ENCODE data around the gene JCAD.

Gene JCAD

DNA sequence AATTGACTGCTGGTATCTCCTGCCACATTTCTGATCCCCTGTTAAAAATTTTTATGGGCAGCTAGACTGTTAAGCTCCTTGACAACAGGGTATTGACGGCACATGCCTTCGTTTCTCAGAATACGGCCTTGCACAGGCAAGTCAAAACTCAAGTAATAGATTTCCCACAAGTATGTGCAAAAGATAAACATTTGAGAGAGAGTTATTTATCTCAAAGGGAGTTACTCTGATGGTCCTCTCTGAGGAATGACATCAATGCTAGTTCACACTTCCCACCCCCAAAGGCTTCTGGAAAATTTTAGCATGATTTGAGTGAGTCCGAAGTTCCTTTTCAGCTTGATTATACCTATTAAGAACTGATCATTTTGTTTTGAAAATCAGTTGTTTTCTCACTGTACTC, 71.9 kb downstream of the JCAD start:
- Histone ChIP-seq H4K12ac (ENCODE audit: low read depth, low read length) (no peak overlapping the region), H3K18ac (ENCODE audit: low read length) (no peak overlapping the region), H3K14ac (ENCODE audit: low read length) (no peak overlapping the region), H3K36me3 (ENCODE audit: control insufficient read depth in 1 of 2, insufficient read depth in 2 of 2, low read length in 2 of 2) (no peaks in the 10 kb centered on the region), H3K9ac (ENCODE audit: low read length) (no peak overlapping the region), H3K27ac (ENCODE audit: low read depth, low read length) (no peak overlapping the region), H3K4ac (ENCODE audit: low read depth, low read length) (no peak overlapping the region), H4K91ac (ENCODE audit: low read depth, low read length) (no peak overlapping the region), H3K4me1 (ENCODE audit: control insufficient read depth in 1 of 2, insufficient read depth in 2 of 2, low read length in 2 of 2) (no peaks in the 10 kb centered on the region), H3K79me1 (ENCODE audit: low read length) (no peaks in the 10 kb centered on the region), H3K4me2 (ENCODE audit: low read length) (no peak overlapping the region), H2BK12ac (ENCODE audit: low read length) (no peak overlapping the region), H2BK5ac (ENCODE audit: low read depth, low read length, poor library complexity) (no peak overlapping the region), H3K27me3 (ENCODE audit: insufficient read depth, low read length) (no peaks in the 10 kb centered on the region), H4K8ac (ENCODE audit: low read depth, low read length) (no peak overlapping the region), H2BK120ac (ENCODE audit: insufficient read depth, low read length, poor library complexity) (no peak overlapping the region), H3K4me3 (ENCODE audit: low read depth, low read length) (no peak overlapping the region), H3K23ac (ENCODE audit: low read length) (no peak overlapping the region), H3K9me3 (ENCODE audit: insufficient read depth, low read depth, low read length) (peaks cover 2% of the 10 kb centered on the region), H2AFZ (ENCODE audit: insufficient read depth, low read length, poor library complexity) (no peak overlapping the region), H2AK5ac (ENCODE audit: low read length) (no peak overlapping the region), H3K79me2 (ENCODE audit: control insufficient read depth, insufficient read depth, low read length, poor library complexity) (no peaks in the 10 kb centered on the region)
- DNase-seq, result no peak
- no CpG with 5 or more reads among the region's 4 CpGs for WGBS (ENCODE audit: extremely low coverage, insufficient coverage, insufficient read length)

DNA sequence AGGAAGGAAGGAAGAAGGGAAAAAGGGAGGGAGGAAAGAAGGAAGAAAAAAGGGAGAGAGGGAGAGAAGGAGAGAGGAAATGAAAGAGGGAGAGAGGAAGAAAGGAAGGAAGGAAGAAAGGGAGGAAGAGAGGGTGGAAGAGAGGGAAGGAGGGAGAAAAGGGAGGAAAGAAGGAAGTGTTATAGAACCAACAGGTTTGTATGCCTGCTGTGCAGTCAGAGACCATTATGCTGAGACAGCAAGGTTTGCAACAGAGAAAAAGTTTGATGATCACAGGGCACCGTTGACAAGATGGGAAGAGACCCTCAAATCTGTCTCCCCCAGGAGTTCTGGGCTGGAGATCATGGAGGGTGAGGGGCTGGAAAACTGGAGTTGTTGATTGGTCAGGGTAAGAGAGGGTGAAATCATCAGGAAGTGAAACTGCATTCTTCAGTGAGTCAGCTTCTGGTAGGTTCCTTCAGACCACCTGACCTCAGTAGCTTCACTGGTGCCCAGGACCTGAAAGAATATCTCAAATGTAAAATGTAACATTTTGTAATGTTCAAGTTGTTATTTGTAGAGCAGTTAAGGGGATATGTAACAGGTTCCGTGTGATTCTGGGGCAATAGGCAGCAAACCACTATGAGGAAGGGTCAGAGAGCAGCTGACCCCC, 76.3 kb downstream of the JCAD start:
- no peak overlapping the region for H3K4ac ChIP-seq (ENCODE audit: low read depth, low read length)
- no peak overlapping the region for H2BK12ac ChIP-seq (ENCODE audit: low read length)
- WGBS (ENCODE audit: extremely low coverage, insufficient coverage, insufficient read length), result no CpG with 5 or more reads among the region's 2 CpGs
- no peak overlapping the region for H3K14ac ChIP-seq (ENCODE audit: low read length)
- H3K9ac ChIP-seq (ENCODE audit: low read length), result no peak overlapping the region
- no peak overlapping the region for H3K18ac ChIP-seq (ENCODE audit: low read length)
- no peak overlapping the region for H3K23ac ChIP-seq (ENCODE audit: low read length)
- H2AFZ ChIP-seq (ENCODE audit: insufficient read depth, low read length, poor library complexity), result no peak overlapping the region
- no peak overlapping the region for H2BK120ac ChIP-seq (ENCODE audit: insufficient read depth, low read length, poor library complexity)
- no peaks in the 10 kb centered on the region for H3K4me1 ChIP-seq (ENCODE audit: control insufficient read depth in 1 of 2, insufficient read depth in 2 of 2, low read length in 2 of 2)
- no peak overlapping the region for H4K91ac ChIP-seq (ENCODE audit: low read depth, low read length)
- H4K8ac ChIP-seq (ENCODE audit: low read depth, low read length), result no peak overlapping the region
- H2AK5ac ChIP-seq (ENCODE audit: low read length), result no peak overlapping the region
- no peak overlapping the region for H3K4me2 ChIP-seq (ENCODE audit: low read length)
- DNase-seq, result no peak
- H3K27me3 ChIP-seq (ENCODE audit: insufficient read depth, low read length), result no peaks in the 10 kb centered on the region
- H3K79me1 ChIP-seq (ENCODE audit: low read length), result no peaks in the 10 kb centered on the region
- H2BK5ac ChIP-seq (ENCODE audit: low read depth, low read length, poor library complexity), result no peak overlapping the region
- no peak overlapping the region for H3K4me3 ChIP-seq (ENCODE audit: low read depth, low read length)
- peaks cover 4% of the 10 kb centered on the region for H3K9me3 ChIP-seq (ENCODE audit: insufficient read depth, low read depth, low read length)
- H3K36me3 ChIP-seq (ENCODE audit: control insufficient read depth in 1 of 2, insufficient read depth in 2 of 2, low read length in 2 of 2), result no peaks in the 10 kb centered on the region
- no peaks in the 10 kb centered on the region for H3K79me2 ChIP-seq (ENCODE audit: control insufficient read depth, insufficient read depth, low read length, poor library complexity)
- H3K27ac ChIP-seq (ENCODE audit: low read depth, low read length), result no peak overlapping the region
- H4K12ac ChIP-seq (ENCODE audit: low read depth, low read length), result no peak overlapping the region

DNA sequence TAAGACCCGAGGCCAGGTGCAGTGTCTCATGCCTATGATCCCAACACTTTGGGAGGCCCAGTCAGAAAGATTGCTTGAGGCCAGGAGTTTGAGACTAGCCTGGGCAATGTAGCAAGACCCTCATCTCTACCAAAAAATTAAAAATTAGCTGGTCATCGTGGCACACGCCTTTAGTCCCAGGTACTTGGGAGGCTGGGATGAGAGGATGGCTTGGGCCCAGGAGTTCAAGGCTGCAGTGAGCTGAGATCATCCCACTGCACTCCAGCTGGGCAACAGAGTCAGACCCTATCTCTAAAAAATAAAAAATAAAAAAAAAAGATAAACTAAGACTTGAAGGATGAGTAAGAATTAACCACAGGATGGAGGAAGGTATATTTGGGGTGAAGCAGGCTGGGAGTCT, 77.9 kb downstream of the JCAD start:
- H3K4me2 ChIP-seq (ENCODE audit: low read length), result no peak overlapping the region
- no peak overlapping the region for H3K4me3 ChIP-seq (ENCODE audit: low read depth, low read length)
- H3K9me3 ChIP-seq (ENCODE audit: insufficient read depth, low read depth, low read length), result peaks cover 4% of the 10 kb centered on the region
- H3K79me1 ChIP-seq (ENCODE audit: low read length), result no peaks in the 10 kb centered on the region
- H2BK120ac ChIP-seq (ENCODE audit: insufficient read depth, low read length, poor library complexity), result no peak overlapping the region
- no peak overlapping the region for H3K27ac ChIP-seq (ENCODE audit: low read depth, low read length)
- H3K9ac ChIP-seq (ENCODE audit: low read length), result no peak overlapping the region
- no peaks in the 10 kb centered on the region for H3K27me3 ChIP-seq (ENCODE audit: insufficient read depth, low read length)
- no peak overlapping the region for H2BK12ac ChIP-seq (ENCODE audit: low read length)
- H3K14ac ChIP-seq (ENCODE audit: low read length), result no peak overlapping the region
- H4K91ac ChIP-seq (ENCODE audit: low read depth, low read length), result no peak overlapping the region
- H3K23ac ChIP-seq (ENCODE audit: low read length), result no peak overlapping the region
- no CpG with 5 or more reads among the region's 3 CpGs for WGBS (ENCODE audit: extremely low coverage, insufficient coverage, insufficient read length)
- no peak overlapping the region for H4K12ac ChIP-seq (ENCODE audit: low read depth, low read length)
- DNase-seq, result no peak
- H4K8ac ChIP-seq (ENCODE audit: low read depth, low read length), result no peak overlapping the region
- H2AFZ ChIP-seq (ENCODE audit: insufficient read depth, low read length, poor library complexity), result no peak overlapping the region
- H3K79me2 ChIP-seq (ENCODE audit: control insufficient read depth, insufficient read depth, low read length, poor library complexity), result no peaks in the 10 kb centered on the region
- no peak overlapping the region for H2BK5ac ChIP-seq (ENCODE audit: low read depth, low read length, poor library complexity)
- H3K4ac ChIP-seq (ENCODE audit: low read depth, low read length), result no peak overlapping the region
- no peaks in the 10 kb centered on the region for H3K4me1 ChIP-seq (ENCODE audit: control insufficient read depth in 1 of 2, insufficient read depth in 2 of 2, low read length in 2 of 2)
- H2AK5ac ChIP-seq (ENCODE audit: low read length), result no peak overlapping the region
- no peak overlapping the region for H3K18ac ChIP-seq (ENCODE audit: low read length)
- H3K36me3 ChIP-seq (ENCODE audit: control insufficient read depth in 1 of 2, insufficient read depth in 2 of 2, low read length in 2 of 2), result no peaks in the 10 kb centered on the region

DNA sequence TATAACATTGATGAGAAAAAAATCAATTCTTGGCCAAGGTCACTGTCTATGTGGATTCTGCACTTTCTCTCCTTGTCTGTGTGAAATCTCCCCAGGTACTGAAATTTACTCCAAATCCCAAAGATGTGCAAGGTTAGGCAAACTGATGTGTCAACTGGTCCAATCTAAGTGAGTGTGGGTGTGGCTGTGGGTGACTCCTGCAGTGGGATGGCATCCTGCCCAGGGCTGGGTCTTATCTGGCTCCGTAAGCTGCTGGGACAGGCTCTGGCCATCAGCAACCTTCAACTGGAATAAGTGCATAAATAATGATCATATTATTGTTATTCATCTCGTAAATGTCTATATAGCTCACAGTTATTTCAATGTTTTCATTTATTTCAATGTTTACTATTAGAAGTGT, 79.3 kb downstream of the JCAD start:
- Histone ChIP-seq H3K79me1 (ENCODE audit: low read length) (no peaks in the 10 kb centered on the region), H2BK5ac (ENCODE audit: low read depth, low read length, poor library complexity) (no peak overlapping the region), H3K14ac (ENCODE audit: low read length) (no peak overlapping the region), H3K4me1 (ENCODE audit: control insufficient read depth in 1 of 2, insufficient read depth in 2 of 2, low read length in 2 of 2) (no peaks in the 10 kb centered on the region), H3K18ac (ENCODE audit: low read length) (no peak overlapping the region), H3K4me3 (ENCODE audit: low read depth, low read length) (no peak overlapping the region), H2AFZ (ENCODE audit: insufficient read depth, low read length, poor library complexity) (no peak overlapping the region), H2AK5ac (ENCODE audit: low read length) (no peak overlapping the region), H3K4ac (ENCODE audit: low read depth, low read length) (no peak overlapping the region), H3K4me2 (ENCODE audit: low read length) (no peak overlapping the region), H2BK12ac (ENCODE audit: low read length) (no peak overlapping the region), H3K23ac (ENCODE audit: low read length) (no peak overlapping the region), H3K79me2 (ENCODE audit: control insufficient read depth, insufficient read depth, low read length, poor library complexity) (no peaks in the 10 kb centered on the region), H4K91ac (ENCODE audit: low read depth, low read length) (no peak overlapping the region), H4K8ac (ENCODE audit: low read depth, low read length) (no peak overlapping the region), H2BK120ac (ENCODE audit: insufficient read depth, low read length, poor library complexity) (no peak overlapping the region), H3K9ac (ENCODE audit: low read length) (no peak overlapping the region), H3K9me3 (ENCODE audit: insufficient read depth, low read depth, low read length) (peaks cover 4% of the 10 kb centered on the region), H3K27me3 (ENCODE audit: insufficient read depth, low read length) (no peaks in the 10 kb centered on the region), H3K27ac (ENCODE audit: low read depth, low read length) (no peak overlapping the region), H4K12ac (ENCODE audit: low read depth, low read length) (no peak overlapping the region), H3K36me3 (ENCODE audit: control insufficient read depth in 1 of 2, insufficient read depth in 2 of 2, low read length in 2 of 2) (no peaks in the 10 kb centered on the region)
- no peak for DNase-seq
- WGBS (ENCODE audit: extremely low coverage, insufficient coverage, insufficient read length), result no CpG with 5 or more reads among the region's 2 CpGs

All from trophoblast cell (in vitro differentiated cells and primary cell).